Measurements from ENCODE around the gene LYL1.

The LYL1 gene

GRCh38 chr19:13089139-13089856 is 13.4 kb downstream of the LYL1 start:
- POLR2A ChIA-PET: no interaction called here
- DNase-seq (ENCODE audit: low read depth, low spot score): no peak
- CTCF ChIA-PET: interaction anchor here (0.5 to 30.9 kb wide), 6 partner anchors 7 to 122 kb away, joined by 3 to 573 read pairs (median 132); partner anchors contain the start of gene DAND5
- no peak overlapping the region for H3K4me3 ChIP-seq (ENCODE audit: low read depth, low read length)
- TF ChIP-seq CTCF (IDR thresholded peaks at IDR 0.05; ENCODE audit: insufficient read depth, low read length, missing control alignments): peak; percentile 49

GRCh38 chr19:13087795-13088537 is 14.7 kb downstream of the LYL1 start:
- no peak overlapping the region for H3K4me3 ChIP-seq (ENCODE audit: low read depth, low read length)
- TF ChIP-seq CTCF (IDR thresholded peaks at IDR 0.05; ENCODE audit: insufficient read depth, low read length, missing control alignments): no peak
- CTCF ChIA-PET: interaction anchor here (1.0 to 30.9 kb wide), 4 partner anchors 30 to 121 kb away, joined by 3 to 573 read pairs (median 352); partner anchors contain the start of gene DAND5
- POLR2A ChIA-PET: no interaction called here
- DNase-seq (ENCODE audit: low read depth, low spot score): no peak

GRCh38 chr19:13087295-13087694 is 15.4 kb downstream of the LYL1 start:
- DNase-seq (ENCODE audit: low read depth, low spot score): no peak
- no peak for TF ChIP-seq CTCF (IDR thresholded peaks at IDR 0.05; ENCODE audit: insufficient read depth, low read length, missing control alignments)
- CTCF ChIA-PET: interaction anchor here (1.0 to 30.9 kb wide), 3 partner anchors 29 to 108 kb away, joined by 3 to 573 read pairs (median 550); no protein-coding TSS in a partner anchor
- H3K4me3 ChIP-seq (ENCODE audit: low read depth, low read length): no peak overlapping the region
- POLR2A ChIA-PET: no interaction called here

GRCh38 chr19:13086341-13086740 is 16.3 kb downstream of the LYL1 start:
- DNase-seq (ENCODE audit: low read depth, low spot score): no peak
- POLR2A ChIA-PET: no interaction called here
- no peak overlapping the region for H3K4me3 ChIP-seq (ENCODE audit: low read depth, low read length)
- CTCF ChIA-PET: interaction anchor here (1.2 to 30.9 kb wide), 5 partner anchors 6 to 121 kb away, joined by 3 to 573 read pairs (median 111); no protein-coding TSS in a partner anchor
- TF ChIP-seq CTCF (IDR thresholded peaks at IDR 0.05; ENCODE audit: insufficient read depth, low read length, missing control alignments): no peak

GRCh38 chr19:13085666-13086065 is 17.0 kb downstream of the LYL1 start:
- TF ChIP-seq CTCF (IDR thresholded peaks at IDR 0.05; ENCODE audit: insufficient read depth, low read length, missing control alignments): no peak
- ChIA-PET CTCF (interaction anchor here (1.2 to 30.9 kb wide), 5 partner anchors 7 to 120 kb away, joined by 3 to 573 read pairs (median 111); no protein-coding TSS in a partner anchor), POLR2A (no interaction called here)
- no peak overlapping the region for H3K4me3 ChIP-seq (ENCODE audit: low read depth, low read length)
- DNase-seq (ENCODE audit: low read depth, low spot score): no peak

GRCh38 chr19:13083627-13084026 is 19.0 kb downstream of the LYL1 start:
- no peak overlapping the region for H3K4me3 ChIP-seq (ENCODE audit: low read depth, low read length)
- ChIA-PET POLR2A (no interaction called here), CTCF (interaction anchor here (1.0 to 30.9 kb wide), 6 partner anchors 9 to 118 kb away, joined by 3 to 573 read pairs (median 66); partner anchors contain the start of gene NACC1)
- no peak for DNase-seq (ENCODE audit: low read depth, low spot score)
- TF ChIP-seq CTCF (IDR thresholded peaks at IDR 0.05; ENCODE audit: insufficient read depth, low read length, missing control alignments): no peak
